Loucy (cell line): ENCODE results near the gene NR1H3.

ENCODE experiments used
- EZH2phosphoT487 ChIP-seq: fragments of 200-600 bp; IDR thresholded peaks from 2 replicates; pipeline ENCODE4 v1.6.1; 2018; ENCODE audit warnings: antibody characterized with exemption, mild to moderate bottlenecking, moderate library complexity, borderline replicate concordance
- TF ChIP-seq, protein P1 (sequence below): fragments of 200-600 bp; sonication (generic); conservative IDR thresholded peaks from 2 replicates; pipeline ENCODE4 v1.5.1; 2014; ENCODE audit warnings: mild to moderate bottlenecking, antibody characterized with exemption, low read length

DNA sequence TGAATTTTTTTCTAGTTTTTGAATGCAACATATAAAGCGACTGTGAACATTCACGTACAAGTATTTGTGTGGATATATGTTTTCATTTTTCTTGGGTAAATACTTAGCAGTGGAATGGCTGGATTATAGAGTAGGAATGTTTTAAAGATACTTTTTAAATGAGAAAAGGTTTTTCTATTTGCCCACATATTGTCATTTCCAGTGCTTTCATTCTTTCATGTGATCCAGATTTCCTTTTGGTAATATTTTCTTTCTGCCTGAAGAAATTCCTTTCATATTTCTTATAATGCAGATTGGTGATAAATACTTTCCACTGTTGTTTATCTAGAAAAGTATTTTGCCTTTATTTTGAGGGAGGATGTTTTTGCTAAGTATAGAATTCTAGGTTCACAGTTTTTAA, 35.1 kb upstream of the NR1H3 start:
- TF ChIP-seq, protein P1, sequence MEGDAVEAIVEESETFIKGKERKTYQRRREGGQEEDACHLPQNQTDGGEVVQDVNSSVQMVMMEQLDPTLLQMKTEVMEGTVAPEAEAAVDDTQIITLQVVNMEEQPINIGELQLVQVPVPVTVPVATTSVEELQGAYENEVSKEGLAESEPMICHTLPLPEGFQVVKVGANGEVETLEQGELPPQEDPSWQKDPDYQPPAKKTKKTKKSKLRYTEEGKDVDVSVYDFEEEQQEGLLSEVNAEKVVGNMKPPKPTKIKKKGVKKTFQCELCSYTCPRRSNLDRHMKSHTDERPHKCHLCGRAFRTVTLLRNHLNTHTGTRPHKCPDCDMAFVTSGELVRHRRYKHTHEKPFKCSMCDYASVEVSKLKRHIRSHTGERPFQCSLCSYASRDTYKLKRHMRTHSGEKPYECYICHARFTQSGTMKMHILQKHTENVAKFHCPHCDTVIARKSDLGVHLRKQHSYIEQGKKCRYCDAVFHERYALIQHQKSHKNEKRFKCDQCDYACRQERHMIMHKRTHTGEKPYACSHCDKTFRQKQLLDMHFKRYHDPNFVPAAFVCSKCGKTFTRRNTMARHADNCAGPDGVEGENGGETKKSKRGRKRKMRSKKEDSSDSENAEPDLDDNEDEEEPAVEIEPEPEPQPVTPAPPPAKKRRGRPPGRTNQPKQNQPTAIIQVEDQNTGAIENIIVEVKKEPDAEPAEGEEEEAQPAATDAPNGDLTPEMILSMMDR = no peak
- no peak for TF ChIP-seq EZH2phosphoT487
